ENCODE data around the gene LYPD8. TPM values are rescaled to one million over a fixed set of nuclear protein-coding genes. Genes with fewer than 3 reads are reported as not detected.

The LYPD8 gene
- total and polyA plus RNA-seq, 2 of the 8 experiments (the other 6 are each of a cell fraction or from before 2014, with no cell fraction given), result not detected

DNA sequence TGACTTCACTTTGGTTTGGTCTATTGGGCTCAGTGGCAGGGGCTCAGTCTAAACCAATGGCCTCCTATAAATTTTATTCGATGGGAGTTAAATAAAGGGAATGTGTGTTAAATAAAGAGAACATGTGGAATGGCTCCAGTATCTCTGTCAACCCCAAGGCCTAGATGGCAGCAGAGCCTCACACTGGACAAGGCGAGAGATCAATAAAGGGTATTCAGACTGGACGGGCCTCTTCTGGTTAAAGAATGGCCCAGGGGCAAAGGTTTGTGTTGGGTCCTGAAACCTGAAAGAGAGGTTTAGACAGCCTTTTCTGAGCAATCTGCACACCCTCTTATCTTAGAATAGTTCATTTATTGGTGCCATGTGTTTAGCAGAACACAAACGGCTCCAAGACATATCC, 35.5 kb upstream of the LYPD8 start:
- H3K27me3 ChIP-seq (replicated peaks in 1 of 4; ENCODE audit: control insufficient read depth in 3 of 4, extremely low read depth in 1 of 4, insufficient read depth in 3 of 4, low read length in 3 of 4), result no peaks in the 10 kb centered on the region
- peaks cover 68 to 83% of the 10 kb centered on the region in 2 experiments for H3K9me3 ChIP-seq (ENCODE audit: insufficient read depth in 2 of 2, low read depth in 1 of 2, low read length in 1 of 2)
- no peaks in the 10 kb centered on the region for H3K36me3 ChIP-seq (ENCODE audit: control insufficient read depth in 2 of 4, insufficient read depth in 4 of 4, low read length in 3 of 4)
- no peaks in the 10 kb centered on the region for H3K23me2 ChIP-seq (ENCODE audit: low read depth, low read length)
- H2AFZ ChIP-seq (ENCODE audit: low read length), result no peak overlapping the region
- H4K8ac ChIP-seq (ENCODE audit: extremely low read depth, insufficient read depth, low read length), result no peak overlapping the region
- no peak overlapping the region for H2AK5ac ChIP-seq (ENCODE audit: low read depth, low read length)
- no peak overlapping the region for H2BK12ac ChIP-seq (ENCODE audit: low read depth, low read length)
- no peaks in the 10 kb centered on the region for H3K4me1 ChIP-seq (replicated peaks in 1 of 4; ENCODE audit: control insufficient read depth in 3 of 4, insufficient read depth in 4 of 4, low read length in 3 of 4)
- H3K79me1 ChIP-seq (ENCODE audit: low read depth, low read length), result no peaks in the 10 kb centered on the region
- CTCF ChIA-PET (ENCODE audit: partially characterized antibody), result interaction anchor here (1.1 kb wide), 1 partner anchor 41 kb away, joined by 3 read pairs; no protein-coding TSS in a partner anchor
- H4K91ac ChIP-seq (replicated peaks; ENCODE audit: insufficient read length, low read length), result no peak overlapping the region
- H3K9ac ChIP-seq (replicated peaks in 1 of 4; ENCODE audit: extremely low read depth in 1 of 4, low read depth in 3 of 4, low read length in 3 of 4), result no peak overlapping the region
- no peak overlapping the region for H3K4me3 ChIP-seq (ENCODE audit: extremely low read depth in 1 of 4, insufficient read depth in 2 of 4, low read depth in 3 of 4, low read length in 4 of 4)
- no peak overlapping the region for H4K5ac ChIP-seq (ENCODE audit: insufficient read length, low read depth, low read length)
- H4K20me1 ChIP-seq (replicated peaks in 1 of 2; ENCODE audit: control insufficient read depth in 1 of 2, insufficient read depth in 2 of 2, low read length in 2 of 2), result no peaks in the 10 kb centered on the region
- no peak for FAIRE-seq
- H2BK120ac ChIP-seq (replicated peaks; ENCODE audit: low read depth, low read length), result no peak overlapping the region
- H3K4me2 ChIP-seq (ENCODE audit: insufficient read depth in 1 of 2, low read depth in 2 of 2, low read length in 2 of 2), result no peak overlapping the region
- no peak overlapping the region for H3K4ac ChIP-seq (replicated peaks; ENCODE audit: insufficient read length, low read depth, low read length)
- H3K18ac ChIP-seq (ENCODE audit: extremely low read depth, low read length), result no peak overlapping the region
- H3K79me2 ChIP-seq (ENCODE audit: control insufficient read depth in 1 of 2, insufficient read depth in 2 of 2, low read length in 2 of 2), result no peaks in the 10 kb centered on the region
- no peak overlapping the region for H3K56ac ChIP-seq (replicated peaks; ENCODE audit: insufficient read length, low read depth, low read length)
- no peak for DNase-seq (ENCODE audit: low read depth in 1 of 2, low spot score in 2 of 2)
- no peak overlapping the region for H2BK15ac ChIP-seq (ENCODE audit: low read length)
- H3K23ac ChIP-seq (ENCODE audit: insufficient read length), result no peak overlapping the region
- POLR2A ChIA-PET (ENCODE audit: partially characterized antibody), result interaction anchor here (1.5 kb wide), 1 partner anchor 16 kb away, joined by 3 read pairs; no protein-coding TSS in a partner anchor
- no peak overlapping the region for H2BK20ac ChIP-seq (ENCODE audit: low read length)
- H3K14ac ChIP-seq (ENCODE audit: insufficient read length), result no peak overlapping the region
- 63% methylated on average over 4 of the region's 4 CpGs; no CpG with 5 or more reads in 1 of the 2 experiments for WGBS, 2 experiments (ENCODE audit: extremely low coverage in 1 of 2, insufficient coverage in 1 of 2, insufficient read length in 1 of 2, insufficient replicate concordance in 2 of 2, low coverage in 1 of 2, low lambda C conversion rate in 2 of 2, missing lambda C conversion rate in 1 of 2)
- no peak overlapping the region for H3K27ac ChIP-seq (ENCODE audit: low read depth, low read length)
- no peak overlapping the region for H2BK5ac ChIP-seq (ENCODE audit: low read depth, low read length)
- TF ChIP-seq SP4 (IDR thresholded peaks at IDR 0.05; ENCODE audit: low read length) (no peak), RXRA (IDR thresholded peaks at IDR 0.05; ENCODE audit: insufficient read depth, low read depth, low read length) (no peak)
- TF ChIP-seq, protein P1, sequence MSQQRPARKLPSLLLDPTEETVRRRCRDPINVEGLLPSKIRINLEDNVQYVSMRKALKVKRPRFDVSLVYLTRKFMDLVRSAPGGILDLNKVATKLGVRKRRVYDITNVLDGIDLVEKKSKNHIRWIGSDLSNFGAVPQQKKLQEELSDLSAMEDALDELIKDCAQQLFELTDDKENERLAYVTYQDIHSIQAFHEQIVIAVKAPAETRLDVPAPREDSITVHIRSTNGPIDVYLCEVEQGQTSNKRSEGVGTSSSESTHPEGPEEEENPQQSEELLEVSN (IDR thresholded peaks at IDR 0.05), result no peak

Data from H1 (cell line).